Omental fat pad (tissue), 4 donors: Measurements from ENCODE around the gene PGAP6. TPM values are rescaled to one million over a fixed set of nuclear protein-coding genes. Genes with fewer than 3 reads are reported as not detected.
A peak's percentile ranks its signal among the peaks of the same experiment; 100 is the strongest.
"Not testable (repeated sequence)": the region's sequence is repeated elsewhere in the genome, so short reads cannot be mapped to it uniquely, and the experiment has no call there.

Source experiments
- ATAC-seq: fragments of 150-250 bp; one replicate; pipeline ENCODE4 v1.9.1; 2016; ENCODE audit warnings: mild to moderate bottlenecking, moderate library complexity; ENCODE audit not compliant: low FRiP score
- DNase-seq: peaks from one replicate; pipeline ENCODE4 v3.0.0-alpha.2; 2019; ENCODE audit warnings: low spot score
- CTCF ChIP-seq, 3 donors: fragments of 450-650 bp; IDR thresholded peaks; one replicate each; pipeline ENCODE4 v1.5.1; 2016 to 2017; ENCODE audit warnings: antibody characterized with exemption in 3 of 3, mild to moderate bottlenecking in 3 of 3, moderate library complexity in 2 of 3
- total RNA-seq, 4 donors: library from RNA; depleted of rRNA; stranded (reverse); fragments of >200 nt; gene quantifications; one replicate each; pipeline ENCODE4 v1.1.0, GENCODE V29; 2016

The PGAP6 gene
- total RNA-seq, 4 donors from 2014 or later: 27.3 to 41.1 (median 39.0) TPM

- no peak for DNase-seq
- no peak for TF ChIP-seq CTCF (IDR thresholded peaks at IDR 0.05)
- ATAC-seq: peak; percentile 48
These were observed 578 bp downstream of the PGAP6 start for GRCh38 chr16:381012-381788.

GRCh38 chr16:380762-381011 lies 1.1 kb downstream of the PGAP6 start:
- no peak for ATAC-seq
- TF ChIP-seq CTCF (IDR thresholded peaks at IDR 0.05): no peak
- no peak for DNase-seq

- DNase-seq (no peak), ATAC-seq (no peak)
- TF ChIP-seq CTCF (IDR thresholded peaks at IDR 0.05): no peak
These were observed 1.6 kb downstream of the PGAP6 start for GRCh38 chr16:379961-380761.

DNA sequence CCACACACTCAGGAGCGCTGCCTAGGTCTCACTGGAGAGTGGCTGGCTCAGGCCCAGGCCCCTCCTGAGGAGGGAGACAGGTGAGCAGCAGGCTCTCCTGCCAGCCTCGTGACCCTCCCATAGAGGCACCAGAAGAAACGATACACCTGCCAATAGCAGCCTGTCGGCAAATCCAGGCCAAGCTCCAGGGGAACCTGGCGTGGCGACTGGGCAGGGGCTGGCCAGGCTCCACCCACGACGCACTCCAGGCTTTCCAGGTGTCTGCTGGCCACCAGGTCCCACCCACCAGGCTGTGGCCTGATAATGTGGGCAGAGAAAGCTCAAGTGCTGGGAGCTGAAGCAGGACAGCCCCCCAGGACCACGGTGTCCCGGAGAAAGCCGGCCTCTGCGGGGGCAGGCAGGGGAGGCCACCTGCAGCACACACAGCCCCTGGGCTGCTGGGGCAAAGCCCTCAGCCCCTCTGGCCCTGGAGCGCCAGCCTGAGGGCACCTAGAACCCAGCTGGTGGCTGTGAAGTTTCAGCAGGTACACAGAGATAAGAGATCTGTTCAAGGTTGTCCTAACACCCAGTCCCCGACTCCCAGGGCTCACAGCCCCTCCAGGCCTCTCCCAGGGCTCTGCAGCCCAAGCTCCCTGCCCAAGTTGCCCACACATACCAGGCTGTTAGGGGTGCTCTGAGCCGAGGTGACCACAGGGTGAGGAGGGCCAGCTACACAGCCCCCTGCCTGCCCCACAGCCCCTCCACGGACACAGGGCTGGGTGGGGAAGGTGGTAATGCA lies 2.4 kb downstream of the PGAP6 start:
- DNase-seq: no peak
- ATAC-seq: no peak
- TF ChIP-seq CTCF (IDR thresholded peaks at IDR 0.05): no peak

DNA sequence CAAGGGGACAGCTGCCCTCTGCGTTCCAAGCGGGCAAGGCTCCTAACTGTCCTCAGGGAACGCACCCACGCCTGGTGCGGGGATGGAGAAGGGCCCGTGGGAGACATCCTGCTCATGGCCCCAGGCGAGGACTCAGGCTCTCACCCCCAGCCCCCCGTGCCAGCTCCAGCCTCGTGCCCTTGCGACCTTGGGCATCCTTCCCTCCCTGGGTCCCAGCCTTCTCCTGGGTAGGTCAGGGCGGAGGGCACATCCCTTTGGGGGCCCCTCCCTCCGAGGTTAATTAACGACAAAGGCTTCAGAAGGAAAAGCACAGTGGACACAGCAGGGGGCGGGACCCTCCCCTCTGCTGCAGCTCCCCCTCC lies 3.0 kb downstream of the PGAP6 start:
- DNase-seq: no peak
- no peak for ATAC-seq
- TF ChIP-seq CTCF (IDR thresholded peaks at IDR 0.05): no peak

GRCh38 chr16:378113-378820 lies 3.5 kb downstream of the PGAP6 start:
- DNase-seq, ATAC-seq: not testable (repeated sequence)

DNA sequence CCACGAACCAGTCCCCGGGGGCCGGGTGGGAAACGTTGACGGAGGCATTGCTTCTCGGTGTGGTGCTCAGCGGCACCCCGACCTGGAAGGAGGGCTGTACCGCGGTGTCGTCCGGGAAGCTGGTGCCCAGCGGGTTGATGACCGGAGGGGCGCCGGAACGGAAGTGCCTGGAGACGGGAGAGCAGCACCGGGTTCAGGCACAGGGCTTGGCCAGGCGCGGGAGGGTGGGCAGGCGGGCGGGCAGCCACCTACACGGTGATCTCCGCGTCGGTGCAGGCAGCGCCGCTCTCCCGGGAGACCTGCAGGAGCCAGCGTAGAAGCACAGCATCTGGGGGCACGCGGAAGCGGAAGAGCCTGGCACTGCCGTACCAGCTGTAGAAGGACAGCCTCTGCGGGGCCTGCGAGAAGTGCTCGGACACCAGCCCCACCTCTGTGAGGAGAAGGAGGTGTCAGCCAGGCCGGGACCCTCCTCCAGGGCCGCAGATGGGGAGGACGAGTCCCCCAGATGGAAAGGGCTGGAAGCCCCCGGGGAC lies 4.3 kb downstream of the PGAP6 start:
- no peak for ATAC-seq
- no peak for TF ChIP-seq CTCF (IDR thresholded peaks at IDR 0.05)
- DNase-seq: no peak
